HG03139 (cell line): ENCODE measurements around the gene HS3ST3B1.

Source experiments
- ATAC-seq: cut with Tn5 transposase; IDR thresholded peaks from one replicate; pipeline ENCODE4 v1.9.1; 2021; ENCODE audit not compliant: unreplicated experiment

Gene HS3ST3B1

GRCh38 chr17:14320734-14321475 is 20.0 kb downstream of the HS3ST3B1 start:
- ATAC-seq = no peak

- no peak for ATAC-seq
These were observed 20.6 kb downstream of the HS3ST3B1 start for GRCh38 chr17:14321476-14321949.

GRCh38 chr17:14321980-14322776 is 21.3 kb downstream of the HS3ST3B1 start:
- no peak for ATAC-seq

- ATAC-seq = no peak
These were observed 22.7 kb downstream of the HS3ST3B1 start for GRCh38 chr17:14323522-14323981.

GRCh38 chr17:14325618-14326167 is 24.8 kb downstream of the HS3ST3B1 start:
- ATAC-seq = no peak

GRCh38 chr17:14329900-14330491 is 29.1 kb downstream of the HS3ST3B1 start:
- ATAC-seq = no peak

- ATAC-seq = no peak
These were observed 29.6 kb downstream of the HS3ST3B1 start for GRCh38 chr17:14330492-14330962.

- no peak for ATAC-seq
These were observed 30.5 kb downstream of the HS3ST3B1 start for GRCh38 chr17:14331225-14331981.

- ATAC-seq = no peak
These were observed 31.1 kb downstream of the HS3ST3B1 start for GRCh38 chr17:14331982-14332298.

GRCh38 chr17:14332331-14332730 is 31.4 kb downstream of the HS3ST3B1 start:
- ATAC-seq = no peak

GRCh38 chr17:14333506-14333905 is 32.6 kb downstream of the HS3ST3B1 start:
- no peak for ATAC-seq

- no peak for ATAC-seq
These were observed 33.5 kb downstream of the HS3ST3B1 start for GRCh38 chr17:14334276-14334840.

- ATAC-seq = no peak
These were observed 34.0 kb downstream of the HS3ST3B1 start for GRCh38 chr17:14334919-14335318.

GRCh38 chr17:14336418-14336817 is 35.5 kb downstream of the HS3ST3B1 start:
- no peak for ATAC-seq

- ATAC-seq = peak; percentile 75
These were observed 36.8 kb downstream of the HS3ST3B1 start for GRCh38 chr17:14337596-14338079.

GRCh38 chr17:14340857-14341754 is 40.2 kb downstream of the HS3ST3B1 start:
- no peak for ATAC-seq

GRCh38 chr17:14341866-14342265 is 41.0 kb downstream of the HS3ST3B1 start:
- no peak for ATAC-seq

GRCh38 chr17:14346801-14347200 is 45.9 kb downstream of the HS3ST3B1 start:
- ATAC-seq = no peak

GRCh38 chr17:14351493-14351892 is 50.6 kb downstream of the HS3ST3B1 start:
- peak; percentile 88 for ATAC-seq
